HepG2 (cell line): ENCODE data around the gene CRYBA1. TPM values are rescaled to one million over a fixed set of nuclear protein-coding genes. Genes with fewer than 3 reads are reported as not detected.

Experiments used
- CEBPG ChIP-seq: IDR thresholded peaks from 2 replicates; pipeline ENCODE4 v1.6.1; 2016
- ETS1 ChIP-seq: sonication (generic); formaldehyde crosslinking; IDR thresholded peaks from 2 replicates; pipeline ENCODE4 v1.4.0; 2020; ENCODE audit warnings: missing genetic modification reagents
- HNF1A ChIP-seq, 2 experiments: sonication (generic) in 1 of 2; formaldehyde crosslinking in 1 of 2; IDR thresholded peaks; 2 replicates each; pipeline versions ENCODE4 v1.4.0 to v1.6.1; 2016 to 2020; ENCODE audit warnings: borderline replicate concordance in 1 of 2, low read depth in 1 of 2, mild to moderate bottlenecking in 1 of 2, missing genetic modification reagents in 1 of 2
- HNRNPL ChIP-seq: fragments of 200-400 bp; formaldehyde crosslinking; IDR thresholded peaks from 2 replicates; pipeline ENCODE4 v1.6.1; 2017; ENCODE audit warnings: mild to moderate bottlenecking, low read depth, low read length
- KDM6A ChIP-seq: IDR thresholded peaks from 2 replicates; pipeline ENCODE4 v1.6.1; 2016; ENCODE audit warnings: low read depth
- NFE2L2 ChIP-seq: fragments of 150-350 bp; IDR thresholded peaks from 2 replicates; pipeline ENCODE4 v1.6.1; 2014; ENCODE audit warnings: low read length
- PHF8 ChIP-seq: sonication (generic); formaldehyde crosslinking; IDR thresholded peaks from 2 replicates; pipeline ENCODE4 v1.5.0; 2020; ENCODE audit warnings: missing genetic modification reagents
- SMARCC2 ChIP-seq: fragments of 450-650 bp; IDR thresholded peaks from 2 replicates; pipeline ENCODE4 v1.6.1; 2017; ENCODE audit warnings: antibody characterized with exemption, mild to moderate bottlenecking
- SOX13 ChIP-seq, 3 experiments: fragments of 450-650 bp in 1 of 3; sonication (generic) in 1 of 3; formaldehyde crosslinking in 1 of 3; IDR thresholded peaks in 2 of 3; conservative IDR thresholded peaks in 1 of 3; 2 replicates each; pipeline versions ENCODE4 v1.5.0 to v1.6.1; 2016 to 2020; ENCODE audit warnings: antibody characterized with exemption in 1 of 3, mild to moderate bottlenecking in 1 of 3, missing compliant biosample characterization in 1 of 3, missing genetic modification reagents in 1 of 3, moderate library complexity in 1 of 3
- SP2 ChIP-seq: sonication (generic); formaldehyde crosslinking; IDR thresholded peaks from 2 replicates; pipeline ENCODE4 v1.5.1; 2020; ENCODE audit warnings: mild to moderate bottlenecking, missing genetic modification reagents
- SUZ12 ChIP-seq: fragments of 150-350 bp; IDR thresholded peaks from 2 replicates; pipeline ENCODE4 v1.6.1; 2014; ENCODE audit warnings: low read depth, low read length
- WIZ ChIP-seq: sonication (generic); formaldehyde crosslinking; IDR thresholded peaks from 2 replicates; pipeline ENCODE4 v1.5.1; 2020; ENCODE audit warnings: mild to moderate bottlenecking, missing genetic modification reagents
- ZBTB21 ChIP-seq: sonication (generic); formaldehyde crosslinking; IDR thresholded peaks from 2 replicates; pipeline ENCODE4 v1.4.0; 2020; ENCODE audit warnings: missing genetic modification reagents
- ZNF7 ChIP-seq: IDR thresholded peaks from 2 replicates; pipeline ENCODE4 v1.6.1; 2016; ENCODE audit warnings: missing biosample characterization, missing genetic modification reagents
- polyA plus RNA-seq, 8 experiments: library from polyadenylated mRNA; depleted of rRNA in 3 of 8; stranded (reverse) in 7 of 8; unstranded in 1 of 8; fragments of >200 nt; fragmentation: Illumina TruSeq in 4 of 8; extraction: Trizol in 4 of 8; gene quantifications; 2 replicates each; pipeline versions ENCODE4 v1.2.1 to v1.2.3, GENCODE V29; 2011 to 2016; ENCODE audit warnings: low read depth in 4 of 8, missing spikeins in 1 of 8, mixed read lengths in 1 of 8; ENCODE audit not compliant: insufficient read depth in 1 of 8
- total RNA-seq, 5 experiments: library from RNA; depleted of rRNA; stranded (reverse); fragments of >200 nt; fragmentation: Illumina TruSeq; extraction: Trizol; gene quantifications; 2 replicates each; pipeline ENCODE4 v1.2.3, GENCODE V29; 2016; ENCODE audit warnings: low read depth in 1 of 5
- TF ChIP-seq, protein P1 (sequence below), 2 experiments: IDR thresholded peaks; 2 replicates each; pipeline ENCODE4 v1.6.1; 2011 to 2012; ENCODE audit warnings: low read length in 2 of 2, borderline replicate concordance in 1 of 2, low read depth in 1 of 2, mild to moderate bottlenecking in 1 of 2, moderate library complexity in 1 of 2
- TF ChIP-seq, protein P2 (sequence below): sonication (generic); formaldehyde crosslinking; IDR thresholded peaks from 2 replicates; pipeline ENCODE4 v1.5.0; 2020; ENCODE audit warnings: missing genetic modification reagents, mild to moderate bottlenecking, borderline replicate concordance
- TF ChIP-seq, protein P3 (sequence below): sonication (generic); formaldehyde crosslinking; IDR thresholded peaks from 2 replicates; pipeline ENCODE4 v1.4.0; 2020; ENCODE audit warnings: missing genetic modification reagents

CRYBA1 gene
- total and polyA plus RNA-seq, 2 of the 13 experiments (the other 11 are each of a cell fraction or from before 2014, with no cell fraction given) = not detected

DNA sequence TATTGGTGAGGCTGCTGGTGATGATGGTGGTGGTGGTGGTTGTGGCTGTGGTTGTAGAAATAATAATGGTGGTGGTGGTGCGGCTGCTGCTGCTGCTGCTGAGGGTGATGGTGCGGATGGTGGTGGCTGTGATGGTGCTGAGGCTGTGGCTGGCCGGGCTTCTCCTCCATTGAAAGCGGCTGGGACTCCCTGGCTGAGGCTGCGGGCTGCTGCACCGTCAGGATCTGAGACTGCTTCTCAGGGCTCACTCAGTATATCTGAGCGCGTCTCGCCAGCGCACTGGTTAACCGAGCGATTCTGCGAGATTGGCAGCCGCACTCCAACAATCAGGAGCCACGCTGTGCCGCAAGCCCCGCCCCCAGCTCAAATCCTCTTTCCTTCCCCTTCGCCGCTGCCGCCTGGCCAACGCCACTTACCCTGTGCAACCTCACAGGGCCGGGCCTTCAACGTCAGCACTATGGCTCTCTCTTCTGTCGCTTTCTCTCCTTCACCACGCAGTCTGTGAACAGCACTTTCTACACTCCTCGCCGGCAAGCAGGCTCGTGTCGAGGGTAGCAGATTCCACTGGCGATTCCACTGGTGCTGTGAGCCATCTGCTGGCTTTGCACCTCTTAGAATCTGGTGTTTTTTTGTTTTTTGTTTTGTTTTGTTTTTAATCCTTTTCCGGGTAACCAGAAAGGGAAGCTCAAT, 47.4 kb downstream of the CRYBA1 start, which contains the start of gene NUFIP2 (continued):
- TF ChIP-seq, protein P1, sequence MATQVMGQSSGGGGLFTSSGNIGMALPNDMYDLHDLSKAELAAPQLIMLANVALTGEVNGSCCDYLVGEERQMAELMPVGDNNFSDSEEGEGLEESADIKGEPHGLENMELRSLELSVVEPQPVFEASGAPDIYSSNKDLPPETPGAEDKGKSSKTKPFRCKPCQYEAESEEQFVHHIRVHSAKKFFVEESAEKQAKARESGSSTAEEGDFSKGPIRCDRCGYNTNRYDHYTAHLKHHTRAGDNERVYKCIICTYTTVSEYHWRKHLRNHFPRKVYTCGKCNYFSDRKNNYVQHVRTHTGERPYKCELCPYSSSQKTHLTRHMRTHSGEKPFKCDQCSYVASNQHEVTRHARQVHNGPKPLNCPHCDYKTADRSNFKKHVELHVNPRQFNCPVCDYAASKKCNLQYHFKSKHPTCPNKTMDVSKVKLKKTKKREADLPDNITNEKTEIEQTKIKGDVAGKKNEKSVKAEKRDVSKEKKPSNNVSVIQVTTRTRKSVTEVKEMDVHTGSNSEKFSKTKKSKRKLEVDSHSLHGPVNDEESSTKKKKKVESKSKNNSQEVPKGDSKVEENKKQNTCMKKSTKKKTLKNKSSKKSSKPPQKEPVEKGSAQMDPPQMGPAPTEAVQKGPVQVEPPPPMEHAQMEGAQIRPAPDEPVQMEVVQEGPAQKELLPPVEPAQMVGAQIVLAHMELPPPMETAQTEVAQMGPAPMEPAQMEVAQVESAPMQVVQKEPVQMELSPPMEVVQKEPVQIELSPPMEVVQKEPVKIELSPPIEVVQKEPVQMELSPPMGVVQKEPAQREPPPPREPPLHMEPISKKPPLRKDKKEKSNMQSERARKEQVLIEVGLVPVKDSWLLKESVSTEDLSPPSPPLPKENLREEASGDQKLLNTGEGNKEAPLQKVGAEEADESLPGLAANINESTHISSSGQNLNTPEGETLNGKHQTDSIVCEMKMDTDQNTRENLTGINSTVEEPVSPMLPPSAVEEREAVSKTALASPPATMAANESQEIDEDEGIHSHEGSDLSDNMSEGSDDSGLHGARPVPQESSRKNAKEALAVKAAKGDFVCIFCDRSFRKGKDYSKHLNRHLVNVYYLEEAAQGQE (IDR thresholded peaks at IDR 0.05; ENCODE audit: borderline replicate concordance in 1 of 2, low read depth in 1 of 2, low read length in 2 of 2) = peak in 1 of 2 experiments; percentile 73; a peak in 2 of 4 replicates
- TF ChIP-seq SP2 (CRISPR knock-in tag) (peak; percentile 95), PHF8 (peak; percentile 90), ETS1 (CRISPR knock-in tag) (no peak), SOX13 (IDR thresholded peaks at IDR 0.05) (peak; percentile 31; the same call in 1 of the 2 replicates), SOX13 (CRISPR knock-in tag; conservative IDR thresholded peaks at IDR 0.05 in 1 of 2, IDR thresholded peaks at IDR 0.05 in 1 of 2) (peak in 1 of 2 experiments; percentile 52; a peak in 1 of 4 replicates), KDM6A (CRISPR knock-in tag) (no peak), WIZ (CRISPR knock-in tag) (no peak), SMARCC2 (no peak), ZNF7 (CRISPR knock-in tag) (no peak), CEBPG (CRISPR knock-in tag) (peak; percentile 56; the same call in 1 of the 2 replicates), ZBTB21 (CRISPR knock-in tag) (peak; percentile 83), HNF1A (IDR thresholded peaks at IDR 0.05; ENCODE audit: low read depth) (no peak), HNF1A (CRISPR knock-in tag; IDR thresholded peaks at IDR 0.05; ENCODE audit: borderline replicate concordance) (peak; percentile 47; the same call in 1 of the 2 replicates), NFE2L2 (no peak), HNRNPL (peak; percentile 68; the same call in 1 of the 2 replicates), SUZ12 (no peak)
- TF ChIP-seq, protein P2, sequence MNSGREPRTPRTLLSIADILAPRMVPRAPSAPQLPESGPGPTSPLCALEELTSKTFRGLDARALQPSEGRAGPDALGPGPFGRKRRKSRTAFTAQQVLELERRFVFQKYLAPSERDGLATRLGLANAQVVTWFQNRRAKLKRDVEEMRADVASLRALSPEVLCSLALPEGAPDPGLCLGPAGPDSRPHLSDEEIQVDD = 0 out of 2 replicates have a peak, but pooled peaks have one; percentile 47
- TF ChIP-seq, protein P3, sequence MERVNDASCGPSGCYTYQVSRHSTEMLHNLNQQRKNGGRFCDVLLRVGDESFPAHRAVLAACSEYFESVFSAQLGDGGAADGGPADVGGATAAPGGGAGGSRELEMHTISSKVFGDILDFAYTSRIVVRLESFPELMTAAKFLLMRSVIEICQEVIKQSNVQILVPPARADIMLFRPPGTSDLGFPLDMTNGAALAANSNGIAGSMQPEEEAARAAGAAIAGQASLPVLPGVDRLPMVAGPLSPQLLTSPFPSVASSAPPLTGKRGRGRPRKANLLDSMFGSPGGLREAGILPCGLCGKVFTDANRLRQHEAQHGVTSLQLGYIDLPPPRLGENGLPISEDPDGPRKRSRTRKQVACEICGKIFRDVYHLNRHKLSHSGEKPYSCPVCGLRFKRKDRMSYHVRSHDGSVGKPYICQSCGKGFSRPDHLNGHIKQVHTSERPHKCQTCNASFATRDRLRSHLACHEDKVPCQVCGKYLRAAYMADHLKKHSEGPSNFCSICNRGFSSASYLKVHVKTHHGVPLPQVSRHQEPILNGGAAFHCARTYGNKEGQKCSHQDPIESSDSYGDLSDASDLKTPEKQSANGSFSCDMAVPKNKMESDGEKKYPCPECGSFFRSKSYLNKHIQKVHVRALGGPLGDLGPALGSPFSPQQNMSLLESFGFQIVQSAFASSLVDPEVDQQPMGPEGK = peak; percentile 32; the same call in 1 of the 2 replicates
